IMR-90 (cell line): ENCODE data around the gene GRIFIN. TPM values are rescaled to one million over a fixed set of nuclear protein-coding genes. Genes with fewer than 3 reads are reported as not detected.

Experiments used
- ATAC-seq: fragments of 200-7000 bp; cut with Tn5 transposase; 2 replicates; pipeline ENCODE4 v1.9.1; 2020; ENCODE audit warnings: low read depth, mild to moderate bottlenecking, moderate library complexity
- BruUV-seq: library from RNA; stranded (reverse); fragments of 400-500 nt; replicated peaks from 2 replicates; lab custom pipeline; 2021; lab: Mats Ljungman, UMichigan
- CTCF ChIA-PET: fragments of 300-600 bp; formaldehyde crosslinking; extraction: SDS; loops from one replicate; lab custom pipeline; 2021; ENCODE audit warnings: antibody characterized with exemption; lab: Yijun Ruan, JAX
- POLR2A ChIA-PET: fragments of 300-600 bp; sonication (Branson Sonifier 250); formaldehyde crosslinking; loops from one replicate; lab custom pipeline; 2022; ENCODE audit warnings: antibody characterized with exemption; ENCODE audit not compliant: unreplicated experiment; lab: Charles Lee
- DNase-seq: peaks from one replicate; pipeline ENCODE4 v3.0.0; 2013
- H2AFZ ChIP-seq: replicated peaks from 2 replicates; pipeline ENCODE3; 2013; ENCODE audit warnings: low read length, mild to moderate bottlenecking; ENCODE audit not compliant: poor library complexity
- H2AK5ac ChIP-seq: 2 replicates; pipeline ENCODE4 v1.6.1; 2013; ENCODE audit warnings: low read depth, low read length, inconsistent platforms
- H2AK9ac ChIP-seq: replicated peaks from 2 replicates; pipeline ENCODE3; 2013; ENCODE audit warnings: mild to moderate bottlenecking, low read depth, low read length, moderate library complexity; ENCODE audit not compliant: poor library complexity
- H2BK120ac ChIP-seq: 2 replicates; pipeline ENCODE4 v1.6.1; 2013; ENCODE audit warnings: low read depth, low read length, inconsistent platforms
- H2BK15ac ChIP-seq: 3 replicates; pipeline ENCODE4 v1.6.1; 2013; ENCODE audit warnings: low read depth, low read length, inconsistent platforms
- H2BK20ac ChIP-seq: 2 replicates; pipeline ENCODE4 v1.6.1; 2013; ENCODE audit warnings: low read depth, mild to moderate bottlenecking, inconsistent platforms, low read length, moderate library complexity
- H2BK5ac ChIP-seq: 2 replicates; pipeline ENCODE4 v1.6.1; 2013; ENCODE audit warnings: mild to moderate bottlenecking, low read depth, low read length, inconsistent platforms; ENCODE audit not compliant: poor library complexity, severe bottlenecking
- H3K14ac ChIP-seq: replicated peaks from 2 replicates; pipeline ENCODE4 v1.6.1; 2013; ENCODE audit warnings: low read depth, low read length, inconsistent platforms
- H3K18ac ChIP-seq: 2 replicates; pipeline ENCODE4 v1.6.1; 2013; ENCODE audit warnings: low read depth, low read length, control low read depth
- H3K23ac ChIP-seq: 2 replicates; pipeline ENCODE4 v1.6.1; 2013; ENCODE audit warnings: low read depth, low read length, inconsistent platforms
- H3K27ac ChIP-seq: 2 replicates; pipeline ENCODE4 v1.5.1; 2013; ENCODE audit warnings: mild to moderate bottlenecking, control low read depth, low read length; ENCODE audit not compliant: insufficient read depth
- H3K27me3 ChIP-seq: 2 replicates; pipeline ENCODE4 v1.6.1; 2013; ENCODE audit warnings: low read length; ENCODE audit not compliant: control insufficient read depth, insufficient read depth
- H3K36me3 ChIP-seq: 2 replicates; pipeline ENCODE4 v1.6.1; 2013; ENCODE audit warnings: low read length, mixed read lengths; ENCODE audit not compliant: control insufficient read depth, insufficient read depth
- H3K4ac ChIP-seq: 2 replicates; pipeline ENCODE4 v1.6.1; 2013; ENCODE audit warnings: low read depth, low read length, inconsistent platforms
- H3K4me1 ChIP-seq: 2 replicates; pipeline ENCODE4 v1.6.1; 2013; ENCODE audit warnings: low read length, mixed read lengths; ENCODE audit not compliant: control insufficient read depth, insufficient read depth
- H3K4me2 ChIP-seq: 2 replicates; pipeline ENCODE4 v1.6.1; 2013; ENCODE audit warnings: low read depth, mild to moderate bottlenecking, control low read depth, low read length, moderate library complexity
- H3K4me3 ChIP-seq: 2 replicates; pipeline ENCODE4 v1.5.1; 2013; ENCODE audit warnings: low read depth, mild to moderate bottlenecking, control low read depth, low read length, moderate library complexity; ENCODE audit not compliant: insufficient read depth
- H3K56ac ChIP-seq: 2 replicates; pipeline ENCODE4 v1.6.1; 2013; ENCODE audit warnings: low read length, inconsistent platforms; ENCODE audit not compliant: insufficient read depth; ENCODE audit errors: extremely low read depth
- H3K79me1 ChIP-seq, 2 experiments: 2 replicates each; pipeline ENCODE4 v1.6.1; 2013; ENCODE audit warnings: low read length in 2 of 2, inconsistent platforms in 1 of 2, low read depth in 1 of 2
- H3K9ac ChIP-seq: 2 replicates; pipeline ENCODE4 v1.6.1; 2013; ENCODE audit warnings: low read depth, low read length, control low read depth
- H3K9me1 ChIP-seq: 2 replicates; pipeline ENCODE4 v1.6.1; 2013; ENCODE audit warnings: low read length, inconsistent platforms; ENCODE audit not compliant: insufficient read depth
- H3K9me3 ChIP-seq: 2 replicates; pipeline ENCODE4 v1.6.1; 2013; ENCODE audit warnings: low read length; ENCODE audit not compliant: control insufficient read depth, insufficient read depth
- H4K20me1 ChIP-seq: 2 replicates; pipeline ENCODE4 v1.6.1; 2013; ENCODE audit warnings: low read length, inconsistent platforms; ENCODE audit not compliant: insufficient read depth
- H4K5ac ChIP-seq: 2 replicates; pipeline ENCODE4 v1.6.1; 2013; ENCODE audit warnings: mild to moderate bottlenecking, low read depth, low read length, control low read depth
- H4K8ac ChIP-seq, 2 experiments: 2 replicates each; pipeline ENCODE4 v1.6.1; 2013; ENCODE audit warnings: low read depth in 2 of 2, low read length in 2 of 2, control low read depth in 1 of 2, inconsistent platforms in 1 of 2
- H4K91ac ChIP-seq: 2 replicates; pipeline ENCODE4 v1.6.1; 2013; ENCODE audit warnings: low read depth, low read length, inconsistent platforms; ENCODE audit not compliant: insufficient read depth
- ELK1 ChIP-seq: fragments of 150-350 bp; IDR thresholded peaks from 2 replicates; pipeline ENCODE4 v1.6.1; 2016; ENCODE audit warnings: low read depth, mild to moderate bottlenecking, low read length, moderate library complexity, borderline replicate concordance
- MAZ ChIP-seq: IDR thresholded peaks from 2 replicates; pipeline ENCODE4 v1.6.1; 2012; ENCODE audit warnings: low read depth, mild to moderate bottlenecking, low read length, improper control_type of control experiment, moderate library complexity, borderline replicate concordance
- MXI1 ChIP-seq: IDR thresholded peaks from 2 replicates; pipeline ENCODE4 v1.6.1; 2012; ENCODE audit warnings: low read depth, mild to moderate bottlenecking, low read length, moderate library complexity, borderline replicate concordance
- NFE2L2 ChIP-seq: fragments of 150-350 bp; IDR thresholded peaks from 2 replicates; pipeline ENCODE4 v1.6.1; 2016; ENCODE audit warnings: low read depth, mild to moderate bottlenecking, low read length
- RAD21 ChIP-seq: IDR thresholded peaks from 2 replicates; pipeline ENCODE4 v1.6.1; 2012; ENCODE audit warnings: low read length, improper control_type of control experiment
- RCOR1 ChIP-seq: IDR thresholded peaks from 2 replicates; pipeline ENCODE4 v1.6.1; 2012; ENCODE audit warnings: mild to moderate bottlenecking, low read length, improper control_type of control experiment; ENCODE audit not compliant: insufficient replicate concordance
- RFX5 ChIP-seq: IDR thresholded peaks from 2 replicates; pipeline ENCODE4 v1.8.0; 2012; ENCODE audit warnings: low read depth, mild to moderate bottlenecking, low read length, moderate library complexity
- WGBS, 2 experiments: methylation state at CpG; one replicate each; pipeline versions ENCODE4 v1.1.5 to v1.1.7; 2013; ENCODE audit warnings: missing lambda C conversion rate in 2 of 2; ENCODE audit not compliant: insufficient read length in 1 of 2; ENCODE audit errors: extremely low coverage in 2 of 2; 5-methylcytosine and 5-hydroxymethylcytosine counted together
- dilution Hi-C: fragments of 300-500 bp; cut with HindIII; formaldehyde crosslinking; loops from one replicate; pipeline ENCODE4 v1.14.3; 2018; ENCODE audit warnings: low sequenced_read_pairs; ENCODE audit not compliant: unreplicated experiment
- in situ Hi-C: fragments of 300-500 bp; cut with MboI; formaldehyde crosslinking; loops from 3 replicates; pipeline ENCODE4 v1.14.3; 2019; ENCODE audit warnings: low sequenced_read_pairs, inconsistent platforms, mixed read lengths
- intact Hi-C: fragments of 100-400 bp; cut with micrococcal nuclease; formaldehyde crosslinking; loops from 2 replicates; pipeline ENCODE4 v1.10.0; 2022
- polyA plus RNA-seq, 3 experiments: library from polyadenylated mRNA; depleted of rRNA; stranded (reverse); fragments of >200 nt; gene quantifications; 2 replicates each; pipeline ENCODE4 v1.2.3, GENCODE V29; 2012; ENCODE audit warnings: low replicate concordance in 1 of 3
- total RNA-seq: library from RNA; depleted of rRNA; stranded (reverse); fragments of >200 nt; gene quantifications from 2 replicates; pipeline ENCODE4 v1.2.3, GENCODE V29; 2012

The GRIFIN gene
- total and polyA plus RNA-seq, 2 of the 4 experiments (the other 2 are of a cell fraction) = not detected

GRCh38 chr7:2481195-2481594 lies 5.0 kb upstream of the GRIFIN start:
- Histone ChIP-seq H3K4me3 (no peak overlapping the region), H2AK9ac (no peak overlapping the region), H4K8ac (no peak overlapping the region), H4K5ac (no peak overlapping the region), H3K9me1 (no peaks in the 10 kb centered on the region), H3K9ac (no peak overlapping the region), H3K23ac (no peak overlapping the region), H2BK15ac (no peak overlapping the region), H4K20me1 (no peaks in the 10 kb centered on the region), H2BK5ac (no peak overlapping the region), H3K27ac (no peak overlapping the region), H2AFZ (peak overlapping the region; percentile 21), H3K4me1 (no peaks in the 10 kb centered on the region), H3K56ac (no peak overlapping the region), H3K27me3 (peaks cover 13% of the 10 kb centered on the region; the same call in 1 of the 2 replicates), H3K36me3 (no peaks in the 10 kb centered on the region), H3K4me2 (no peak overlapping the region), H2BK120ac (no peak overlapping the region), H3K79me1 (no peaks in the 10 kb centered on the region), H2AK5ac (no peak overlapping the region), H3K4ac (no peak overlapping the region), H3K18ac (no peak overlapping the region), H3K14ac (no peak overlapping the region), H2BK20ac (no peak overlapping the region), H3K9me3 (peaks cover 5% of the 10 kb centered on the region; the same call in 1 of the 2 replicates), H4K91ac (no peak overlapping the region)
- intact Hi-C loops (no loop called here), dilution Hi-C loops (no loop called here), in situ Hi-C loops (no loop called here)
- no peak for ATAC-seq
- WGBS, 2 experiments = no CpG with 5 or more reads among the region's 4 CpGs
- no TSS peak for BruUV-seq
- ChIA-PET POLR2A (no interaction called here), CTCF (no interaction called here)
- TF ChIP-seq RCOR1 (no peak), RFX5 (no peak), RAD21 (no peak), MAZ (no peak), ELK1 (no peak), NFE2L2 (no peak), MXI1 (no peak)
- no peak for DNase-seq
